HepG2 (cell line): ENCODE results near the gene NOL4L. TPM values are rescaled to one million over a fixed set of nuclear protein-coding genes. Genes with fewer than 3 reads are reported as not detected.

Source experiments
- ATAC-seq: fragments of 200-7000 bp; cut with Tn5 transposase; 3 replicates; pipeline ENCODE4 v1.9.1; 2020; ENCODE audit warnings: mild to moderate bottlenecking, moderate library complexity
- BruUV-seq: library from RNA; stranded (reverse); fragments of 400-500 nt; replicated peaks from 2 replicates; lab custom pipeline; 2021; lab: Mats Ljungman, UMichigan
- CTCF ChIA-PET: fragments of 300-600 bp; formaldehyde crosslinking; extraction: SDS; loops from one replicate; lab custom pipeline; 2021; ENCODE audit warnings: low total read pairs, inconsistent platforms, low intra/inter-chr PET ratio; lab: Yijun Ruan, JAX
- POLR2A ChIA-PET: fragments of 350-600 bp; sonication (Branson Sonifier 250); formaldehyde crosslinking; loops from one replicate; lab custom pipeline; 2020; ENCODE audit warnings: antibody characterized with exemption, inconsistent platforms; lab: Yijun Ruan, JAX
- DNase-seq: peaks from one replicate; pipeline ENCODE4 v3.0.0-alpha.2; 2015; ENCODE audit warnings: low spot score
- FAIRE-seq: peaks from 3 replicates; lab custom pipeline; 2011; peaks lifted over from hg19 to GRCh38; lab: Jason Lieb, UNC
- H2AFZ ChIP-seq: one replicate; pipeline ENCODE4 v1.6.1; 2011; ENCODE audit warnings: low read length, inconsistent platforms
- H3K27ac ChIP-seq: fragments of 300-600 bp; 3 replicates; pipeline ENCODE4 v1.8.0; 2011; ENCODE audit warnings: mixed run types, mild to moderate bottlenecking, mixed read lengths, low read length, inconsistent platforms; ENCODE audit not compliant: insufficient read depth; ENCODE audit errors: extremely low read length
- H3K27me3 ChIP-seq, 2 experiments: fragments of 200-600 bp in 1 of 2; 2 replicates in 1 of 2; 3 replicates in 1 of 2; pipeline versions ENCODE4 v1.6.0 to v1.8.0; 2011; ENCODE audit warnings: low read length in 2 of 2, mild to moderate bottlenecking in 2 of 2, moderate library complexity in 2 of 2, inconsistent platforms in 1 of 2; ENCODE audit not compliant: insufficient read depth in 2 of 2, control insufficient read depth in 1 of 2
- H3K36me3 ChIP-seq, 2 experiments: fragments of 200-600 bp in 1 of 2; replicated peaks in 1 of 2; 2 replicates in 1 of 2; 3 replicates in 1 of 2; pipeline versions ENCODE4 v1.5.1 to v1.8.0; 2011; ENCODE audit warnings: low read length in 2 of 2, inconsistent platforms in 1 of 2; ENCODE audit not compliant: insufficient read depth in 2 of 2, control insufficient read depth in 1 of 2
- H3K4me1 ChIP-seq: 2 replicates; pipeline ENCODE4 v1.5.1; 2012; ENCODE audit warnings: low read length, inconsistent platforms; ENCODE audit not compliant: insufficient read depth
- H3K4me2 ChIP-seq: 2 replicates; pipeline ENCODE4 v1.6.0; 2011; ENCODE audit warnings: low read depth, low read length, inconsistent platforms
- H3K4me3 ChIP-seq, 3 experiments: fragments of 200-600 bp in 1 of 3; sonication (generic), shearing (Covaris generic) in 1 of 3; replicated peaks in 1 of 3; 2 replicates each; pipeline ENCODE4 v1.5.1; 2011 to 2016; ENCODE audit warnings: low read length in 3 of 3, inconsistent platforms in 2 of 3, low read depth in 2 of 3, mild to moderate bottlenecking in 2 of 3, control low read depth in 1 of 3, mixed read lengths in 1 of 3; ENCODE audit not compliant: insufficient read depth in 1 of 3
- H3K79me2 ChIP-seq: one replicate; pipeline ENCODE4 v1.6.1; 2011; ENCODE audit warnings: low read length, inconsistent platforms; ENCODE audit not compliant: insufficient read depth
- H3K9ac ChIP-seq: 2 replicates; pipeline ENCODE4 v1.6.0; 2011; ENCODE audit warnings: mild to moderate bottlenecking, low read depth, low read length, inconsistent platforms; ENCODE audit not compliant: insufficient read depth
- H3K9me3 ChIP-seq: 2 replicates; pipeline ENCODE4 v1.5.1; 2012; ENCODE audit warnings: mild to moderate bottlenecking, low read length
- H4K20me1 ChIP-seq: 2 replicates; pipeline ENCODE4 v1.6.0; 2011; ENCODE audit warnings: inconsistent platforms, mild to moderate bottlenecking, low read length, moderate library complexity; ENCODE audit not compliant: insufficient read depth
- ATF2 ChIP-seq: sonication (generic); formaldehyde crosslinking; IDR thresholded peaks from 2 replicates; pipeline ENCODE4 v1.4.0; 2020; ENCODE audit warnings: missing genetic modification reagents
- GATA4 ChIP-seq: sonication (generic); IDR thresholded peaks from 2 replicates; pipeline ENCODE4 v1.6.1; 2016; ENCODE audit warnings: antibody characterized with exemption, low read depth, borderline replicate concordance
- KDM4B ChIP-seq: sonication (generic); formaldehyde crosslinking; IDR thresholded peaks from 2 replicates; pipeline ENCODE4 v1.4.0; 2020; ENCODE audit warnings: missing genetic modification reagents
- KLF9 ChIP-seq: IDR thresholded peaks from 2 replicates; pipeline ENCODE4 v1.6.1; 2016; ENCODE audit warnings: low read depth
- MXD4 ChIP-seq: IDR thresholded peaks from 2 replicates; pipeline ENCODE4 v1.6.1; 2016; ENCODE audit warnings: mild to moderate bottlenecking, missing biosample characterization, missing genetic modification reagents
- SETDB1 ChIP-seq: sonication (generic); formaldehyde crosslinking; IDR thresholded peaks from 2 replicates; pipeline ENCODE4 v1.5.1; 2020; ENCODE audit warnings: missing genetic modification reagents, mild to moderate bottlenecking, borderline replicate concordance
- SP140L ChIP-seq: sonication (generic); formaldehyde crosslinking; IDR thresholded peaks from 2 replicates; pipeline ENCODE4 v1.4.0; 2020; ENCODE audit warnings: missing genetic modification reagents, borderline replicate concordance
- ZIK1 ChIP-seq: sonication (generic); formaldehyde crosslinking; IDR thresholded peaks from 2 replicates; pipeline ENCODE4 v1.5.0; 2020; ENCODE audit warnings: mild to moderate bottlenecking, low read depth, missing genetic modification reagents, borderline replicate concordance
- ZNF12 ChIP-seq: sonication (generic); formaldehyde crosslinking; IDR thresholded peaks from 2 replicates; pipeline ENCODE4 v1.5.0; 2020; ENCODE audit warnings: missing genetic modification reagents
- ZNF296 ChIP-seq: sonication (generic); formaldehyde crosslinking; conservative IDR thresholded peaks from 2 replicates; pipeline ENCODE4 v1.5.0; 2020; ENCODE audit warnings: mild to moderate bottlenecking, missing genetic modification reagents
- ZNF3 ChIP-seq: IDR thresholded peaks from 2 replicates; pipeline ENCODE4 v1.7.0; 2017; ENCODE audit warnings: inconsistent platforms
- ZNF34 ChIP-seq: sonication (generic); formaldehyde crosslinking; IDR thresholded peaks from 2 replicates; pipeline ENCODE4 v1.4.0; 2020; ENCODE audit warnings: mild to moderate bottlenecking, missing genetic modification reagents, borderline replicate concordance
- ZNF362 ChIP-seq: sonication (generic); formaldehyde crosslinking; IDR thresholded peaks from 2 replicates; pipeline ENCODE4 v1.4.0; 2020; ENCODE audit warnings: missing genetic modification reagents, mild to moderate bottlenecking, borderline replicate concordance
- ZNF496 ChIP-seq: sonication (generic); formaldehyde crosslinking; IDR thresholded peaks from 2 replicates; pipeline ENCODE4 v1.8.1; 2023; ENCODE audit warnings: mild to moderate bottlenecking, moderate library complexity, missing genetic modification reagents; ENCODE audit not compliant: insufficient replicate concordance
- ZNF556 ChIP-seq: sonication (generic); formaldehyde crosslinking; IDR thresholded peaks from 2 replicates; pipeline ENCODE4 v1.4.0; 2020; ENCODE audit warnings: mild to moderate bottlenecking, missing genetic modification reagents, borderline replicate concordance
- ZNF709 ChIP-seq: sonication (generic); formaldehyde crosslinking; IDR thresholded peaks from 2 replicates; pipeline ENCODE4 v1.5.0; 2020; ENCODE audit warnings: mild to moderate bottlenecking, missing genetic modification reagents
- ZNF766 ChIP-seq: sonication (generic); formaldehyde crosslinking; IDR thresholded peaks from 2 replicates; pipeline ENCODE4 v1.5.0; 2020; ENCODE audit warnings: missing genetic modification reagents, borderline replicate concordance
- ZSCAN25 ChIP-seq: sonication (generic); formaldehyde crosslinking; IDR thresholded peaks from 2 replicates; pipeline ENCODE4 v1.8.0; 2022; ENCODE audit warnings: mild to moderate bottlenecking, missing genetic modification reagents
- WGBS: methylation state at CpG from one replicate; pipeline ENCODE4 v1.1.6; 2017; ENCODE audit warnings: low lambda C conversion rate; 5-methylcytosine and 5-hydroxymethylcytosine counted together
- in situ Hi-C: cut with HindIII; loops from 2 replicates; pipeline ENCODE4 v1.10.0; 2017; ENCODE audit warnings: low pct_unique_long_range_greater_than_20kb; ENCODE audit not compliant: extremely low pct_ligation_motif_present
- intact Hi-C: fragments of 100-400 bp; cut with micrococcal nuclease; formaldehyde crosslinking; loops from one replicate; pipeline ENCODE4 v1.10.0; 2022; ENCODE audit not compliant: unreplicated experiment
- polyA plus RNA-seq, 8 experiments: library from polyadenylated mRNA; depleted of rRNA in 3 of 8; stranded (reverse) in 7 of 8; unstranded in 1 of 8; fragments of >200 nt; fragmentation: Illumina TruSeq in 4 of 8; extraction: Trizol in 4 of 8; gene quantifications; 2 replicates each; pipeline versions ENCODE4 v1.2.1 to v1.2.3, GENCODE V29; 2011 to 2016; ENCODE audit warnings: low read depth in 4 of 8, missing spikeins in 1 of 8, mixed read lengths in 1 of 8; ENCODE audit not compliant: insufficient read depth in 1 of 8
- total RNA-seq, 5 experiments: library from RNA; depleted of rRNA; stranded (reverse); fragments of >200 nt; fragmentation: Illumina TruSeq; extraction: Trizol; gene quantifications; 2 replicates each; pipeline ENCODE4 v1.2.3, GENCODE V29; 2016; ENCODE audit warnings: low read depth in 1 of 5

Gene NOL4L
- total and polyA plus RNA-seq, 2 of the 13 experiments (the other 11 are each of a cell fraction or from before 2014, with no cell fraction given), result 16.6 to 35.4 TPM

GRCh38 chr20:32543570-32544259 lies 41.4 kb downstream of the NOL4L start:
- peak; percentile 68 for FAIRE-seq
- no peaks in the 10 kb centered on the region for H3K79me2 ChIP-seq
- H3K4me1 ChIP-seq, result peaks cover 100% of the 10 kb centered on the region
- ATAC-seq, result peak; percentile 45
- H3K36me3 ChIP-seq, result no peaks in the 10 kb centered on the region
- H3K27me3 ChIP-seq, result no peaks in the 10 kb centered on the region
- peak overlapping the region; percentile 90 for H3K27ac ChIP-seq
- H4K20me1 ChIP-seq, result no peaks in the 10 kb centered on the region
- BruUV-seq, result no TSS peak
- intact Hi-C loops, result loop anchor here (2.0 to 5.0 kb wide), 2 partner anchors 19 to 286 kb away; no protein-coding TSS in a partner anchor
- H2AFZ ChIP-seq, result no peak overlapping the region
- H3K4me3 ChIP-seq, result peak overlapping the region in 2 of 3 experiments; percentile 5 to 49; a peak in 2 of 6 replicates
- 15% methylated on average over 15 of the region's 15 CpGs for WGBS
- H3K4me2 ChIP-seq, result peak overlapping the region; percentile 70
- CTCF ChIA-PET, result no interaction called here
- no peaks in the 10 kb centered on the region for H3K9me3 ChIP-seq
- POLR2A ChIA-PET, result interaction anchor here (0.9 to 10.7 kb wide), 17 partner anchors 7 to 138 kb away, joined by 3 to 197 read pairs (median 4); no protein-coding TSS in a partner anchor
- in situ Hi-C loops, result no loop called here
- peak; percentile 97 for DNase-seq
- H3K9ac ChIP-seq, result peak overlapping the region; percentile 61
- TF ChIP-seq KDM4B (CRISPR knock-in tag) (peak; percentile 97), SETDB1 (CRISPR knock-in tag) (no peak), ATF2 (peak; percentile 91; the same call in 1 of the 2 replicates), KLF9 (CRISPR knock-in tag) (no peak), ZNF766 (CRISPR knock-in tag) (peak; percentile 95; the same call in 1 of the 2 replicates), ZNF12 (CRISPR knock-in tag) (peak; percentile 78; the same call in 1 of the 2 replicates), ZNF496 (CRISPR knock-in tag) (no peak), ZNF709 (peak; percentile 85), ZNF556 (CRISPR knock-in tag) (no peak), MXD4 (peak; percentile 95), ZIK1 (CRISPR knock-in tag) (peak; percentile 95), GATA4 (peak; percentile 86), ZNF362 (peak; percentile 100), ZNF296 (peak; percentile 82; the same call in 1 of the 2 replicates), ZNF34 (CRISPR knock-in tag) (no peak), SP140L (CRISPR knock-in tag) (peak; percentile 93; the same call in 1 of the 2 replicates), ZNF3 (CRISPR knock-in tag) (peak; percentile 87; the same call in 1 of the 2 replicates), ZSCAN25 (peak; percentile 96)
